Measurements from ENCODE around the gene FKBP10.
"Not testable (repeated sequence)": the region's sequence is repeated elsewhere in the genome, so short reads cannot be mapped to it uniquely, and the experiment has no call there.

Gene FKBP10

DNA sequence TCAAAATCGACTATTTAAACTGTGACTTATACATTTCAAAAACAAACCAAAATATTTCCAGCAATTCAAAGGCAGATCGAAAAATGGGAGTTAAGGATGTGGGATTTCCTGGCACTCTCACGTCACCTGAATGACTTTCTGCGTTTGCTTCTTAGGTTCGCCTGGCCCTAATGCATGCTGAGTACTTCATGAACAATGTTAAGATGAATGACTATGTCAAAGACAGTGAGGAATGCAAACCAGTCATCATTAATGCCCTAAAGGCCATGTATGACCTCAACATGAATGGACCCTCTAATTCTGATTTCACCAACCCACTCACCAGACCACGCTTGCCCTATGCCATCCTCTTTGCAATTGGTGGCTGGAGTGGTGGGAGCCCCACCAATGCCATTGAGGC is 32.2 kb downstream of the FKBP10 start:
- no peak for DNase-seq

DNA sequence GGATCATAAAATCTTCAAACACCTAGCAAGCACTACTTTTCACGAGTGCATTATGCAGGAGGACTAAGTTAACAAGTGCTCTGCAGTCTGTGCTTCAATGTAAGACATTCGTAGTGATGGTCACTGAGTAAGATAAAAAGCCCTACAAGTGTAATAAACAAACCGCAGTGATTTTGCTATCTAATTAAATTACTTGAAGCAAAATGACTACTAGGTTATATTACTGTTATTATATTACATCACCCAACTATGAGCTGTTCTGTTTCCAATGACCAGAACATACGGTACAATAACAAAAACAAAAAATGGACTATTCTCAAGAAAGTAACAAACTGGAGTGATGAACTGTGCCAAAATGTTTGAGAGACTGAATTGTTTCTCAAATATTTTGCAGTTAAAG is 36.0 kb downstream of the FKBP10 start:
- DNase-seq: no peak

DNA sequence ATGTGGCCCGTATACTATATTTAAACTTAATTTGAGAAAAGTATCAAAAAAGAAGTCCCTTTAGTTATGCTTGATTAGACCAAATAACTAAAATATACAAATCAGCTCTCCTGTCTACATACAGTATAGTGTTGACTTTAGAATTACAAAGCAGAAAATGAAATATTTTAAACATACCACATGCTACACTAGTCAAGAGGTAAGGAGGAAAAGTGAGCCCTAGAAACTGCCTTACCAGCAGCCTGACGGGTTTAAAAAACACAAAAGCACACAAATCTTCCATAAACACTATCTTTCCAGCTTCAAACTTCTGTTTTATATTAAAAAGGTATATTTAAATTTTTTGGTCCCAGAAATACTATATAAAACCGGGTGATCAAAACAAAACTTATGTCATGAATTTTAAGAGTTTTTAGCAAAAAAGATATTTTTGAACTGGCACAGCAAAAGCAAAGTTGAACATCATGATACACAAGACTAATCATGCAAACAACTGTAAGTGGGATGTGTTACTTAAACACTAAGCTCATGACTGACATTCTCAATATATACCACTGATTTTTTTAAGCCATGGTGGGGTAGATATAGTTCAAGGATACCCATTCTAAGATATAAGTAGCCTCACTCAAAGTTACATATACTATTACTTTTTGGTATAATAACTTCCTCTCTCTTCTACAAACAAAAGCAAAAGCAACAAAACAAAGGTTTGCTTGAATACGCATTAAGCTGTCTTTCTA is 36.6 kb downstream of the FKBP10 start:
- DNase-seq: no peak

DNA sequence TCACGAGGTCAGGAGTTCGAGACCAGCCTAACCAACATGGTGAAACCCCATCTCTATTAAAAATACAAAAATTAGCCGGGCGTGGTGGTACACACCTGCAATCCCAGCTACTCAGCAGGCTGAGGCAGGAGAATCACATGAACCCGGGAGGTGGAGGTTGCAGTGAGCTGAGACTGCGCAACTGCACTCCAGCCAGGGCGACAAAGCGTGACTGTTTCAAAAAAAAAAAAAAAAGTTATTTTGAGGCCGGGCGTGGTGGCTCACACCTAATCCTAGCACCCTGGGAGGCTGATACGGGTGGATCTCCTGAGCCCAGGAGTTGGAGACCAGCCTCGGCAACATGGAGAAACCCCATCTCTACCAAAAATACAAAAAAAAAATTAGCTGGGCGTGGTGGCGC is 38.6 kb downstream of the FKBP10 start:
- DNase-seq: not testable (repeated sequence)

DNA sequence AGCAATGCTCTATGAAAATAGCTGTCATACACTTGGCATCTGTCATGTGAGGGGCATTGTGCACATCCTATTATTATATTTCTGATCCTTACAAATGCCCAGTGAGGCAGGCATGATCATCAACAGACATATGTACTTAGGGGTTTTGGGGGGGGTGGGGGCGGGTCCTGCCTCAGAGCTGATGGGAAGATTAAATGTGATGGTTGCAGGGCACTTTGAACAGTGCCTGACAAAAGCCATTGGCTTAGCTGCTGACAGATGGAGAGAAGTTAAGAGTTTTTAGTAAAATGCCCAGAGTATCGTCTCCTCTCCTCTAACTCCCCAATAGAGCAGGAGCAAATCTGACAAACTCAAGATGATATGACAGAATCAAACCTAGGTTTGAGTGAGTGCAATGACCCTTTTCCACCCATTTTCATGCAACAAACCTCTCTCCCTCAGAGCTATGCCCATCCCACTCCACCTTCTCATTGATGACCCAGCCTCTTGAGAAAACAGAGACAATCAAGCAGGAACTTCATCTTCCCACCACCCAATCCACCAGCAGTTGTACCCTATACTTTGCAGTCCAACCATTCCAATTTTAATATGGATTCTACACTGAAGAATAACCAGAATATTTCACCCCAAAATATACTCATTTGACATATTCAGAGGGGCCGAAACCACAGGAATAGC is 47.6 kb downstream of the FKBP10 start:
- DNase-seq: no peak

DNA sequence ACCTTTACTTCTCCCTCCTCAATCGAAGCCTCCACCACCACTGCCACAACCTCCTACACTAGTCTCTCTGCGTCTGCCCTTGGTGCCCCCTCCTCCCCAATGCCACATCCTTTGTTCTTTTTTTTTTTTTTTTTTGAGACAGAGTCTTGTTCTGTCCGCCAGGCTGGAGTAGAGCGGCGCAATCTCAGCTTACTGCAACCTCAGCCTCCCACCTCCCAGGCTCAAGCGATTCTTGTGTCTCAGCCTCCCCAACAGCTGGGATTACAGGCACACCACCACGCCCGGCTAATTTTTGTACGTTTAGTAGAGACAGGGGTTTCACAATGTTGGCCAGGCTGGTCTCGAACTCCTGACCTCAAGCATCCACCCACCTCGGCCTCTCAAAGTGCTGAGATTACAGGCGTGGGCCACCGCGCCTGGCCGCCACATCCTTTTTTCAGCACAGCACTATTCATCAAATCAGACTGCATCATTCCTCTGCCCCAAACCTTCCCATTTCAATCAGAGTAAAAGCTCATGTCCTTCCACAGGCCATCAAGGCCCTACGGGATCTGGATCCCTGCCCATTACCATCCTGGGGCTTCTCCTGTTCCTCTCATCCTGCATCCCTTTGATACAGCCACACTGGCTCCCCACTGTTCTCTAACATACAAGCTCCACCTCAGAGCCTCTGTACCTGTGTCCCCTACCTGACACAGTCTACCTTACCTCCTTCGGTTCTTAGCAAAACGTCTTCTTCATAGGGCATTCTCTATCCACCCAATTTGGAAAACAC is 50.5 kb downstream of the FKBP10 start:
- DNase-seq: no peak

DNA sequence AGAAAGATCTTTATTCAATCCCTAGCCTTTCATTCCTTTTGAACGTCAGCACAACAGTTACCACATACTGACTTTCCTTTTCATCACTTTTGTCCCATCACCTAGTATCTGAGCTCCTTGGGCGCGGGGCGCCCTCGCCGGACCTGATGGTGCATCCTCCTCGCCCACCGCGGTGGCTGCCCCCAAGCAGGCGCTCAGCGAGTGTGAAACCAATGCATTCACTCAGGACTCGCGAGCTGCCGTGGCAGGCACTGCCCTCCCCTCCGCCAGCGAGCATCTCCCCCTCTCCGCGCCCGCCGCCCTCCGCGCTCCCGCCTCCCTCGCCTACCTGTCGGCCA is 51.7 kb downstream of the FKBP10 start:
- DNase-seq: no peak

DNA sequence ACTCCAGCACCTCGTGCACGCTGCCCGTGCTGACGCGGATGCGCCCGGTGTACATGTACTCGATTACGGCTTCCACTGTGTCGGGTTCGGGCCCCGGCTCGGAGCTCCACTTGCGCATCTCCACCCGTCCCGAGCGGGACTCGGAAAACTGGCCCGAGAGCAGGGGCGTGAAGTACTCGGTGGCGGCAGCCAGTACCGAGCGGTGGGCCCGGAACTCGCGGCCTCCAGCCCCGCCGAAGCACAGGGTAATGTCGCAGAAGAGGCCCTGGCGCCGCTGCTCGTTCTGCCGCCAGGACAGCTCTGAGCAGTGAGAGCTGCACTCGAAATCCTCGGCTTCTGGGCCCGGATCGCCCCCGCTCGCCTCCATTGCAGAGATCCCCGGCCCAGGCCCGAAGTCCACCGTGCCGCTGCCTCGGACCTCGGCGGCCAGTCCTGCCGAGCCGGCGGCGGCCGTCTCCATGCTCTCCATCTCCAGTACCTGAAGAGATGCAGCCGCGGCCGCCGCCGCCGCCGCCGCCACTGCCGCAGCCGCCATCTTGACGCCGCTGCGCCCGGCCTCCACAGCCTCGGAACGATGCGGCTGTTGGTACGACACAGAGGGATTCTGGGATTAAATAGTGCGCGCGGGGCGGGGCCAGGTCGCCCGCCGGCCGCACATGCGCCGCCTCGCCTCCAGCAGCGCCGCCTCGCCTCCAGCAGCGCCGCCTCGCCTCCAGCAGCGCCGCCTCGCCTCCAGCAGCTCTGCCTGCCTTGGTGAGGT is 52.2 kb downstream of the FKBP10 start, which contains the start of gene KLHL11:
KLHL11 (minus strand) TSS at position 588 of the 760 bp plus-strand sequence; CDS start at position 535, 53 bp downstream.
- peak; percentile 64 to 86 for DNase-seq

DNA sequence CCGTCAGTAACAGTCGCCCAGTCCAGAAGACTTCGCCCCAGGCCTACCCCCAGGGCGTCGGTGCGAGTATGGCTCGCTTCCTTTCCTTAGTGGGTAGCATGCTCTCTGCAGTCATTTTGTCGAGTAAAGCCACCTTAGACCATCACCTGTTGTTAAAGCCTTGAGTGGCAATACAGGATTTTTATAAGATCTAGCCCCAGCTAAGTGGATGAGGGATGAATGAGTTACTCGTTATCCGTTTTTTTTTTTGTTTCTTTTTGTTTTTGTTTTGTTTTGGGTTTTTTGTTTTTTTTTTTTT is 52.7 kb downstream of the FKBP10 start:
- DNase-seq: no peak

DNA sequence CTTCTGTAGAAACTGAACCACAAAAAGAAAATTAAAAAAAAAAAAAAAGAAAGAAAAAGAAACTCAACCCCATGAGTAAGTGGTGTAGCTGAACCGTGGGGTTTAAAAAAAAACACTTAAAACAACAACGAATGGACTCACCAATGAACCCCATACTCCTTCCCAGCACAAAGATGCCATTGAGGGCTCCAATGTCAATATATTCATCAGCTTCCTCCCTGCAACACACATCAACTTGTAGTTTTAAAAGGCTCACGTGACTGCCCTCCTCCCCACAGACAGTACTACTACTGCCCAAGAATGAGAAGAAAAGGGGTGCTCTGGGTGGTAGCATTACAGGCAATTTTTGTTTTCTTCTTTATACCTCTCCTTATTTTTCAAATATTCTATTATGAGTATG is 55.8 kb downstream of the FKBP10 start:
- no peak for DNase-seq

DNA sequence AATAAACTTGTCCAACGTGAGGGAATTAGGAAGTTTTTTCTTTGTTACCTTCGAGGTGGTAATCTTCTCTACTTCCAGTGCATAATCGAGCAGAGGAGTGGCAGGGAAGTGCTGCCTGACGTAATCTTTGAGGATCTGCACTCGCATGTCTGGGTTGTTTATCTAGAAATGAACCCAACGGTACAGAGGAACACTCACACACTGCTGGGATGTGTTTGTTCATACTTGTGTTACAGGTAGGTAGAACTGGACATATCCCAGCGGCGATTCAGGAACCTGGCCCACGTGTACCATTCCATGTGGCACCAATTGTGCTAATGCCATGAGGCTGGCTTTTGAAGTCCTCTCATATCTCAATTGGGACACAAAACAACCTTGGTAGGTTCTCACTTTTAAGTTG is 56.6 kb downstream of the FKBP10 start:
- DNase-seq: no peak

DNA sequence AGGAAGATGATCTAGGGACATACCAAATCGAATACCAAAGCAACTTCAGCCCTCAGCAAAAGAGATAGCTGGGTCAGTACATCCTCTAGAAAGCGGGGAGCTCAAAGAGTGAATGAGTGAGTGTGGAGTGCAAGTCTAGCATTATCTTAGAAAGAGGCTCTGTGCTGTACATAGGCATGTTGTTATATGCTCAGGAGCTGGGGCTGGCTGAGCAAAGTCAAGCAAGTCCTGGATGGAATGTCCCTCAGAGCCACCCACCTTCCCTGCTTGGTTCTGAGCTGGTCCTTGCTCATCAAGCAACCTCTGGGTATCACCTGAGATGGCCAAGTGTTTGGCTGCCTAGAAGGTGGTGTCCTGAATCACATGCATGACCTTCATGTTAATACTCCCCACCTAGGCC is 57.3 kb downstream of the FKBP10 start:
- no peak for DNase-seq

DNA sequence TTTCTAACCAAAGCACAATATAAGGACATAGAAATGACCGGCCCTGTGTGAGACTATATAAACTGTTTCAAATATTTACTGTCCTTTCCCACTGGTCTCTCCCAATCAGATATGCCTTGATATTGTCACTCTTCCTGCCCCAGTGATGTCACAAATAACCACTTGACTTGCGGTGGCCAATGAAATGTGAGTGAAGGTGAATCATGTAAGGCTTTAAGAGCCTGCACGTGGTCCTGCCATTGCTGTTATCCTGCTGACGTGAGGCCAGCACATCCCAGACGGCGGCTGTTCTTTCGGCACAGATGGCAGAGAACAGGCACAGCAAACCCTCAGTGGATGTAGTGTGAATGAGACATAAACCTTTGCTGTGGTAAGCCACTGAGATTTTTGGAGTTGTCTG is 57.8 kb downstream of the FKBP10 start:
- DNase-seq: no peak

DNA sequence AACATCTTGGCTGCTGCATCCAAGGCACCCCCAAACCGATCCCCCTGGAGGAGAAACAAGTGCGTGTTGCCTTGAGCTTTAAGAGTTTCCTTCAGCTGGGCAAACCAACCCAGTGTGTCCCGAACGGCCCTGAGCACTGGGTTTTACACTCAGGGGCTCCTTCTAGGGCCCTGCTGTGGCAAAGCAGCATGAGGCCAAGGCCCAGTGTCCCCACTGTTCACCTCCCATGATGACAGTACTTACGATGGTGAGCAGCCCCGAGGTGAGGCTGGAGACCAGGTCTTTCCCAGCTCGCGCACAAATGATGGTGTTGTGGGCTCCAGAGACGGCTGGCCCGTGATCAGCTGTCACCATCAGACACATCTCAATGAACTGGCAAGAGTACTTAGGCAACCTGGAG is 59.0 kb downstream of the FKBP10 start:
- no peak for DNase-seq
